ENCODE data around the gene PLPPR2.
"Not testable (repeated sequence)": the region's sequence is repeated elsewhere in the genome, so short reads cannot be mapped to it uniquely, and the experiment has no call there.

The PLPPR2 gene

GRCh38 chr19:11355160-11356073 is at the start of gene PLPPR2:
Gene PLPPR2 (plus strand): TSS chr19:11355432. CDS start chr19:11357674, 2,242 bp downstream.
- peak; percentile 51 to 71 (median 58) for DNase-seq (ENCODE audit: low read depth in 2 of 3, low spot score in 2 of 3)

GRCh38 chr19:11306337-11306736 is 48.9 kb upstream of the PLPPR2 start:
- DNase-seq (ENCODE audit: low read depth in 2 of 3, low spot score in 2 of 3) = no peak

- DNase-seq (ENCODE audit: low read depth in 2 of 3, low spot score in 2 of 3) = not testable (repeated sequence)
Measured at GRCh38 chr19:11320278-11320995, 34.8 kb upstream of the PLPPR2 start.

- no peak for DNase-seq (ENCODE audit: low read depth in 2 of 3, low spot score in 2 of 3)
Measured at GRCh38 chr19:11321191-11322126, 33.8 kb upstream of the PLPPR2 start.

- no peak for DNase-seq (ENCODE audit: low read depth in 2 of 3, low spot score in 2 of 3)
Measured at GRCh38 chr19:11322269-11323024, 32.8 kb upstream of the PLPPR2 start.

- no peak for DNase-seq (ENCODE audit: low read depth in 2 of 3, low spot score in 2 of 3)
Measured at GRCh38 chr19:11323601-11324078, 31.6 kb upstream of the PLPPR2 start.

GRCh38 chr19:11324079-11324661 is 31.1 kb upstream of the PLPPR2 start:
- DNase-seq (ENCODE audit: low read depth in 2 of 3, low spot score in 2 of 3) = no peak

- DNase-seq (ENCODE audit: low read depth in 2 of 3, low spot score in 2 of 3) = no peak
Measured at GRCh38 chr19:11324748-11325389, 30.4 kb upstream of the PLPPR2 start.

GRCh38 chr19:11325544-11325943 is 29.7 kb upstream of the PLPPR2 start:
- no peak for DNase-seq (ENCODE audit: low read depth in 2 of 3, low spot score in 2 of 3)

GRCh38 chr19:11330127-11330526 is 25.1 kb upstream of the PLPPR2 start:
- DNase-seq (ENCODE audit: low read depth in 2 of 3, low spot score in 2 of 3) = no peak

- no peak for DNase-seq (ENCODE audit: low read depth in 2 of 3, low spot score in 2 of 3)
Measured at GRCh38 chr19:11331502-11331901, 23.7 kb upstream of the PLPPR2 start.

- no peak for DNase-seq (ENCODE audit: low read depth in 2 of 3, low spot score in 2 of 3)
Measured at GRCh38 chr19:11332822-11333221, 22.4 kb upstream of the PLPPR2 start.

GRCh38 chr19:11333838-11334237 is 21.4 kb upstream of the PLPPR2 start:
- not testable (repeated sequence) for DNase-seq (ENCODE audit: low read depth in 2 of 3, low spot score in 2 of 3)

- DNase-seq (ENCODE audit: low read depth in 2 of 3, low spot score in 2 of 3) = no peak
Measured at GRCh38 chr19:11335449-11336146, 19.6 kb upstream of the PLPPR2 start.

- no peak for DNase-seq (ENCODE audit: low read depth in 2 of 3, low spot score in 2 of 3)
Measured at GRCh38 chr19:11337080-11337479, 18.2 kb upstream of the PLPPR2 start.

- DNase-seq (ENCODE audit: low read depth in 2 of 3, low spot score in 2 of 3) = no peak
Measured at GRCh38 chr19:11338121-11338520, 17.1 kb upstream of the PLPPR2 start.

GRCh38 chr19:11338569-11339253 is 16.5 kb upstream of the PLPPR2 start:
- DNase-seq (ENCODE audit: low read depth in 2 of 3, low spot score in 2 of 3) = no peak

Data from activated CD8-positive, alpha-beta memory T cell treated with anti-CD3 and anti-CD28 coated beads for 48 hours (primary cell).